Mesenchymal stem cell (in vitro differentiated cells and primary cell): Measurements from ENCODE around the gene PPP6R3.

Experiments used
- DNase-seq: peaks from one replicate; pipeline ENCODE4 v3.0.0-alpha.2; 2013
- H2AFZ ChIP-seq: one replicate; pipeline ENCODE4 v1.6.1; 2013; ENCODE audit warnings: low read depth, mild to moderate bottlenecking, control low read depth, inconsistent platforms, low read length, moderate library complexity
- H2AK5ac ChIP-seq: 2 replicates; pipeline ENCODE4 v1.6.1; 2013; ENCODE audit warnings: low read length, moderate library complexity, mild to moderate bottlenecking, inconsistent platforms; ENCODE audit not compliant: severe bottlenecking
- H2BK120ac ChIP-seq: one replicate; pipeline ENCODE4 v1.6.1; 2013; ENCODE audit warnings: low read depth, mild to moderate bottlenecking, inconsistent platforms, low read length, moderate library complexity
- H2BK12ac ChIP-seq, 2 experiments: one replicate each; pipeline ENCODE4 v1.6.1; 2013; ENCODE audit warnings: inconsistent platforms in 2 of 2, low read length in 2 of 2, mild to moderate bottlenecking in 2 of 2, moderate library complexity in 2 of 2, control low read depth in 1 of 2
- H2BK15ac ChIP-seq: one replicate; pipeline ENCODE4 v1.6.1; 2013; ENCODE audit warnings: mild to moderate bottlenecking, low read depth, inconsistent platforms; ENCODE audit not compliant: poor library complexity, severe bottlenecking
- H2BK5ac ChIP-seq: 2 replicates; pipeline ENCODE4 v1.6.1; 2013; ENCODE audit warnings: low read depth, mild to moderate bottlenecking, low read length, control low read depth, inconsistent platforms; ENCODE audit not compliant: poor library complexity, severe bottlenecking
- H3K14ac ChIP-seq, 2 experiments: one replicate each; pipeline ENCODE4 v1.6.1; 2013; ENCODE audit warnings: inconsistent platforms in 2 of 2, low read length in 2 of 2, control low read depth in 1 of 2, mild to moderate bottlenecking in 1 of 2, moderate library complexity in 1 of 2
- H3K18ac ChIP-seq, 2 experiments: one replicate each; pipeline ENCODE4 v1.6.1; 2013; ENCODE audit warnings: inconsistent platforms in 2 of 2, low read length in 2 of 2, control low read depth in 1 of 2, low read depth in 1 of 2, mild to moderate bottlenecking in 1 of 2
- H3K23ac ChIP-seq, 2 experiments: one replicate each; pipeline ENCODE4 v1.6.1; 2013; ENCODE audit warnings: inconsistent platforms in 2 of 2, low read length in 2 of 2, mild to moderate bottlenecking in 2 of 2, moderate library complexity in 2 of 2, control low read depth in 1 of 2
- H3K27ac ChIP-seq: 2 replicates; pipeline ENCODE4 v1.5.1; 2013; ENCODE audit warnings: mild to moderate bottlenecking, moderate library complexity, low read length, control low read depth, inconsistent platforms; ENCODE audit not compliant: poor library complexity, severe bottlenecking
- H3K27me3 ChIP-seq, 2 experiments: 2 replicates each; pipeline versions ENCODE4 v1.6.1 to v1.7.0; 2013; ENCODE audit warnings: low read length in 2 of 2, mild to moderate bottlenecking in 2 of 2, moderate library complexity in 2 of 2, control low read depth in 1 of 2, inconsistent platforms in 1 of 2; ENCODE audit not compliant: control insufficient read depth in 1 of 2, insufficient read depth in 1 of 2
- H3K36me3 ChIP-seq, 2 experiments: 2 replicates each; pipeline versions ENCODE4 v1.6.1 to v1.7.0; 2013; ENCODE audit warnings: low read length in 2 of 2, control low read depth in 1 of 2, inconsistent platforms in 1 of 2, low read depth in 1 of 2, mild to moderate bottlenecking in 1 of 2; ENCODE audit not compliant: insufficient read depth in 2 of 2, control insufficient read depth in 1 of 2
- H3K4ac ChIP-seq, 2 experiments: one replicate each; pipeline ENCODE4 v1.6.1; 2013; ENCODE audit warnings: inconsistent platforms in 2 of 2, low read length in 2 of 2, mild to moderate bottlenecking in 2 of 2, moderate library complexity in 2 of 2, control low read depth in 1 of 2, low read depth in 1 of 2
- H3K4me1 ChIP-seq: 2 replicates; pipeline ENCODE4 v1.6.1; 2013; ENCODE audit warnings: low read depth, low read length, control low read depth; ENCODE audit not compliant: control insufficient read depth, insufficient read depth
- H3K4me2 ChIP-seq: 2 replicates; pipeline ENCODE4 v1.6.1; 2013; ENCODE audit warnings: low read length, mild to moderate bottlenecking, inconsistent platforms; ENCODE audit not compliant: poor library complexity, severe bottlenecking
- H3K4me3 ChIP-seq, 2 experiments: 2 replicates each; pipeline versions ENCODE4 v1.5.1 to v1.7.0; 2013; ENCODE audit warnings: low read length in 2 of 2, mild to moderate bottlenecking in 2 of 2, control low read depth in 1 of 2, low read depth in 1 of 2; ENCODE audit not compliant: insufficient read depth in 1 of 2
- H3K79me1 ChIP-seq: replicated peaks from 2 replicates; pipeline ENCODE4 v1.6.1; 2013; ENCODE audit warnings: mild to moderate bottlenecking, control low read depth, low read length, inconsistent platforms; ENCODE audit not compliant: poor library complexity, severe bottlenecking
- H3K9ac ChIP-seq: 2 replicates; pipeline ENCODE4 v1.7.0; 2013; ENCODE audit warnings: mild to moderate bottlenecking, low read length, moderate library complexity
- H3K9me3 ChIP-seq: 2 replicates; pipeline ENCODE4 v1.7.0; 2013; ENCODE audit warnings: mild to moderate bottlenecking, low read length; ENCODE audit not compliant: control insufficient read depth
- H4K8ac ChIP-seq: one replicate; pipeline ENCODE4 v1.6.1; 2013; ENCODE audit warnings: inconsistent platforms, mild to moderate bottlenecking, low read length, moderate library complexity
- H4K91ac ChIP-seq: one replicate; pipeline ENCODE4 v1.6.1; 2013; ENCODE audit warnings: mild to moderate bottlenecking, low read length, inconsistent platforms
- WGBS: methylation state at CpG from one replicate; pipeline ENCODE4 v1.1.7; 2013; ENCODE audit warnings: mixed read lengths; 5-methylcytosine and 5-hydroxymethylcytosine counted together

Gene PPP6R3

GRCh38 chr11:68503792-68504191, 43.2 kb downstream of the PPP6R3 start:
- Histone ChIP-seq H3K79me1 (peaks cover 2% of the 10 kb centered on the region), H4K8ac (no peak overlapping the region), H3K36me3 (no peaks in the 10 kb centered on the region), H2AFZ (no peak overlapping the region), H2BK120ac (no peak overlapping the region), H3K9me3 (no peaks in the 10 kb centered on the region), H3K27me3 (no peaks in the 10 kb centered on the region), H3K14ac (no peak overlapping the region), H2BK5ac (no peak overlapping the region), H3K4me1 (peaks cover 14% of the 10 kb centered on the region), H2BK12ac (no peak overlapping the region), H4K91ac (no peak overlapping the region), H3K4me2 (no peak overlapping the region), H3K4ac (no peak overlapping the region), H3K9ac (no peak overlapping the region), H2AK5ac (no peak overlapping the region), H3K27ac (no peak overlapping the region), H3K4me3 (no peak overlapping the region), H3K18ac (no peak overlapping the region), H2BK15ac (no peak overlapping the region), H3K23ac (no peak overlapping the region)
- 93% methylated on average over 3 of the region's 3 CpGs for WGBS
- no peak for DNase-seq

GRCh38 chr11:68504432-68505066, 44.0 kb downstream of the PPP6R3 start:
- H2BK12ac ChIP-seq: no peak overlapping the region
- H3K4ac ChIP-seq: no peak overlapping the region
- no peaks in the 10 kb centered on the region for H3K9me3 ChIP-seq
- no peak overlapping the region for H3K27ac ChIP-seq
- 63% methylated on average over 3 of the region's 6 CpGs for WGBS
- H3K18ac ChIP-seq: no peak overlapping the region
- no peak overlapping the region for H2BK120ac ChIP-seq
- peak overlapping the region; percentile 20 for H3K4me2 ChIP-seq
- H3K27me3 ChIP-seq: no peaks in the 10 kb centered on the region
- H3K4me1 ChIP-seq: peaks cover 11% of the 10 kb centered on the region
- H2AFZ ChIP-seq: no peak overlapping the region
- no peak overlapping the region for H2BK5ac ChIP-seq
- no peak overlapping the region for H3K14ac ChIP-seq
- H3K9ac ChIP-seq: no peak overlapping the region
- H2BK15ac ChIP-seq: no peak overlapping the region
- no peaks in the 10 kb centered on the region for H3K36me3 ChIP-seq
- no peak for DNase-seq
- H3K79me1 ChIP-seq: peaks cover 2% of the 10 kb centered on the region
- H4K8ac ChIP-seq: no peak overlapping the region
- H3K4me3 ChIP-seq: no peak overlapping the region
- H4K91ac ChIP-seq: no peak overlapping the region
- no peak overlapping the region for H3K23ac ChIP-seq
- H2AK5ac ChIP-seq: no peak overlapping the region

GRCh38 chr11:68505596-68505995, 45.0 kb downstream of the PPP6R3 start:
- 93% methylated on average over 2 of the region's 2 CpGs for WGBS
- Histone ChIP-seq H2BK12ac (no peak overlapping the region), H2AFZ (no peak overlapping the region), H2BK120ac (no peak overlapping the region), H3K4ac (no peak overlapping the region), H3K4me3 (no peak overlapping the region), H2BK5ac (no peak overlapping the region), H4K8ac (no peak overlapping the region), H3K14ac (no peak overlapping the region), H3K4me2 (no peak overlapping the region), H3K9ac (no peak overlapping the region), H3K27me3 (no peaks in the 10 kb centered on the region), H3K4me1 (peaks cover 10% of the 10 kb centered on the region), H3K9me3 (no peaks in the 10 kb centered on the region), H3K23ac (no peak overlapping the region), H2BK15ac (no peak overlapping the region), H3K18ac (peak overlapping the region in 1 of 2 experiments; percentile 17), H3K36me3 (no peaks in the 10 kb centered on the region), H4K91ac (no peak overlapping the region), H3K79me1 (peaks cover 3% of the 10 kb centered on the region), H3K27ac (peak overlapping the region; percentile 10), H2AK5ac (no peak overlapping the region)
- DNase-seq: no peak

- no peak overlapping the region for H3K18ac ChIP-seq
- no peaks in the 10 kb centered on the region for H3K9me3 ChIP-seq
- H2BK5ac ChIP-seq: no peak overlapping the region
- no peak overlapping the region for H4K91ac ChIP-seq
- no peak overlapping the region for H2AK5ac ChIP-seq
- no peak for DNase-seq
- 97% methylated on average over 3 of the region's 3 CpGs for WGBS
- H3K4me2 ChIP-seq: no peak overlapping the region
- H2BK15ac ChIP-seq: no peak overlapping the region
- H3K4me1 ChIP-seq: peaks cover 10% of the 10 kb centered on the region
- H2BK12ac ChIP-seq: no peak overlapping the region
- H3K27ac ChIP-seq: no peak overlapping the region
- H3K4me3 ChIP-seq: no peak overlapping the region
- no peak overlapping the region for H3K4ac ChIP-seq
- H3K27me3 ChIP-seq: no peaks in the 10 kb centered on the region
- no peak overlapping the region for H3K23ac ChIP-seq
- H3K36me3 ChIP-seq: peaks cover 2 to 3% of the 10 kb centered on the region in 2 experiments
- no peak overlapping the region for H2AFZ ChIP-seq
- H4K8ac ChIP-seq: no peak overlapping the region
- H3K79me1 ChIP-seq: peaks cover 3% of the 10 kb centered on the region
- H3K9ac ChIP-seq: no peak overlapping the region
- H2BK120ac ChIP-seq: no peak overlapping the region
- no peak overlapping the region for H3K14ac ChIP-seq
These were observed 46.4 kb downstream of the PPP6R3 start for GRCh38 chr11:68506908-68507307.
